Endothelial cell (in vitro differentiated cells): ENCODE measurements around the gene PDE3A. TPM values are rescaled to one million over a fixed set of nuclear protein-coding genes. Genes with fewer than 3 reads are reported as not detected.

ENCODE experiments used
- DNase-seq: peaks from one replicate; pipeline ENCODE4 v3.0.0; 2021; ENCODE audit warnings: low spot score
- H3K27ac Mint-ChIP-seq: one replicate; pipeline ENCODE4 v1.8.0; 2021; ENCODE audit warnings: mixed read lengths, inconsistent platforms; ENCODE audit not compliant: unreplicated experiment
- H3K27me3 Mint-ChIP-seq: one replicate; pipeline ENCODE4 v1.8.0; 2021; ENCODE audit warnings: mild to moderate bottlenecking, moderate library complexity, mixed read lengths, inconsistent platforms; ENCODE audit not compliant: unreplicated experiment
- H3K36me3 Mint-ChIP-seq: one replicate; pipeline ENCODE4 v1.8.0; 2021; ENCODE audit warnings: mild to moderate bottlenecking, low read depth, mixed read lengths, inconsistent platforms; ENCODE audit not compliant: unreplicated experiment
- H3K4me1 Mint-ChIP-seq: one replicate; pipeline ENCODE4 v1.8.0; 2021; ENCODE audit warnings: mild to moderate bottlenecking, mixed read lengths, inconsistent platforms; ENCODE audit not compliant: unreplicated experiment
- H3K4me3 Mint-ChIP-seq: one replicate; pipeline ENCODE4 v1.8.0; 2021; ENCODE audit warnings: mild to moderate bottlenecking, mixed read lengths, inconsistent platforms; ENCODE audit not compliant: unreplicated experiment
- H3K9me3 Mint-ChIP-seq: one replicate; pipeline ENCODE4 v1.8.0; 2021; ENCODE audit warnings: mixed read lengths, inconsistent platforms; ENCODE audit not compliant: unreplicated experiment
- total RNA-seq: library from RNA; stranded (reverse); fragmentation: NEBNext Ultra II Directional; extraction: Animal tissue kit (Norgen Biotek cat#: 25700); gene quantifications from one replicate; pipeline ENCODE4 v1.2.1, GENCODE V29; 2021; ENCODE audit not compliant: unreplicated experiment
- TF ChIP-seq, protein P1 (sequence below): fragments of 200-600 bp; sonication (generic); IDR thresholded peaks from one replicate; pipeline ENCODE4 v1.5.0; 2021; ENCODE audit warnings: antibody characterized with exemption; ENCODE audit not compliant: unreplicated experiment

Gene PDE3A
- total RNA-seq, 1 donor from 2014 or later, result 0.97 TPM

DNA sequence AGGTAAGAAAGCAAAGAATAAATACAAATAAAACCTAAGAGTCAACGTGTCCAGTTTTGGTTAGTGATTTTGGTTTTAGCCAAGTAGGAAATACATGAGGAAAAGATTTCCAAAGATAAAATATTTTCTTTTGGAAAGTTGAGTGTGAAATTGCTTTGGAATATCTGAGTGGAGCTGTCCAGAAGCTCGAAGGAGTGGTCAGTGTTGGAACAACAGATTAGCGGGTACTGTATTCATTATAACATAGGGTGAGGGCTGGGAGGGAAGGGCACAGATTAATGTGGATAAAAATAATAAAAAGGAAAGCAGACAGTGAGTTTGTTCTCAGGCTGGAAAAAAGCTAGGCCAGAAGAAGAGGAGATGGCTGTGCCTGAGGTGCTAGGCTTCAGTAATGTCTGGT, 225.3 kb downstream of the PDE3A start:
- Mint-ChIP-seq H3K27me3 (no peaks in the 10 kb centered on the region), H3K27ac (no peak overlapping the region), H3K9me3 (no peaks in the 10 kb centered on the region), H3K36me3 (no peaks in the 10 kb centered on the region), H3K4me3 (no peak overlapping the region), H3K4me1 (peaks cover 9% of the 10 kb centered on the region)
- no peak for DNase-seq
- TF ChIP-seq, protein P1, sequence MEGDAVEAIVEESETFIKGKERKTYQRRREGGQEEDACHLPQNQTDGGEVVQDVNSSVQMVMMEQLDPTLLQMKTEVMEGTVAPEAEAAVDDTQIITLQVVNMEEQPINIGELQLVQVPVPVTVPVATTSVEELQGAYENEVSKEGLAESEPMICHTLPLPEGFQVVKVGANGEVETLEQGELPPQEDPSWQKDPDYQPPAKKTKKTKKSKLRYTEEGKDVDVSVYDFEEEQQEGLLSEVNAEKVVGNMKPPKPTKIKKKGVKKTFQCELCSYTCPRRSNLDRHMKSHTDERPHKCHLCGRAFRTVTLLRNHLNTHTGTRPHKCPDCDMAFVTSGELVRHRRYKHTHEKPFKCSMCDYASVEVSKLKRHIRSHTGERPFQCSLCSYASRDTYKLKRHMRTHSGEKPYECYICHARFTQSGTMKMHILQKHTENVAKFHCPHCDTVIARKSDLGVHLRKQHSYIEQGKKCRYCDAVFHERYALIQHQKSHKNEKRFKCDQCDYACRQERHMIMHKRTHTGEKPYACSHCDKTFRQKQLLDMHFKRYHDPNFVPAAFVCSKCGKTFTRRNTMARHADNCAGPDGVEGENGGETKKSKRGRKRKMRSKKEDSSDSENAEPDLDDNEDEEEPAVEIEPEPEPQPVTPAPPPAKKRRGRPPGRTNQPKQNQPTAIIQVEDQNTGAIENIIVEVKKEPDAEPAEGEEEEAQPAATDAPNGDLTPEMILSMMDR, result no peak

DNA sequence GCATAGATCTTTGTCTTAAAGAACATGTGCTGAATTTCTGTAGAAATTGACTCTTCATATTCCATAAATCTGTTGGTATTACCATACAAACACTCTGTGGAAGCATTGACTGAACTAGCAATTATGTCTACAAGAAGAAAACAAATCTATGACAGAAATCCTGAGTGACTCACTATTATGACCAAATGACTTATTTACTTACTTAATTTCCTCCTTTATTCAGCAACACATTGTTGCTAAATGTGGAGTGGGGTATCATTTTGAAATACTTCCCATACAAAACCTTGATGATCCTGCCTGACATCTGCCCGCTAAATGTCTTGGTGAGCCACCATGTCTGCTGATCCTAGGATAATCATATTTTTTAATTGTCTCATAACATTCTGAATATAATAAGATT, 227.7 kb downstream of the PDE3A start:
- Mint-ChIP-seq H3K36me3 (no peaks in the 10 kb centered on the region), H3K27me3 (no peaks in the 10 kb centered on the region), H3K9me3 (no peaks in the 10 kb centered on the region), H3K4me3 (no peak overlapping the region), H3K4me1 (no peaks in the 10 kb centered on the region), H3K27ac (no peak overlapping the region)
- DNase-seq, result no peak
- TF ChIP-seq, protein P1, result no peak

DNA sequence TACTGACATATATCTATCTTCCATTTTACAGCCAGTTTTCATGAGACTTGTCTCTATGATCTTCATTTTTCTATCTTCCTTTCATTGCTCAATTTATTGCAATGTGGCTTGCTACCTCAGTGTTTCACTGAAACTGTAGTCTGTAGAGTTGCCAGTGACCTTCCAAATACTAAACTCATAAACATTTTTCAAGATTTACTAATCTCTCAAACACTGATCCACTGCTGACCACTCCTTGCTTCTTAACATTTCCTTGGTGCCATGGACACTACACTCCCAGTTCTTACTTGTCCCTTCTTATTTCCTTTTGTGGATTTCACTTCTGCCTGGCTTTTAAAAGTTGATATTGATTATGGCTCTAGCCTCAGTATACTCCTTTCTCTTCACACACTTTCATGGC, 231.4 kb downstream of the PDE3A start:
- DNase-seq, result no peak
- H3K36me3 Mint-ChIP-seq, result no peaks in the 10 kb centered on the region
- TF ChIP-seq, protein P1, result no peak
- no peaks in the 10 kb centered on the region for H3K4me1 Mint-ChIP-seq
- H3K4me3 Mint-ChIP-seq, result no peak overlapping the region
- H3K9me3 Mint-ChIP-seq, result no peaks in the 10 kb centered on the region
- H3K27me3 Mint-ChIP-seq, result no peaks in the 10 kb centered on the region
- H3K27ac Mint-ChIP-seq, result no peak overlapping the region

DNA sequence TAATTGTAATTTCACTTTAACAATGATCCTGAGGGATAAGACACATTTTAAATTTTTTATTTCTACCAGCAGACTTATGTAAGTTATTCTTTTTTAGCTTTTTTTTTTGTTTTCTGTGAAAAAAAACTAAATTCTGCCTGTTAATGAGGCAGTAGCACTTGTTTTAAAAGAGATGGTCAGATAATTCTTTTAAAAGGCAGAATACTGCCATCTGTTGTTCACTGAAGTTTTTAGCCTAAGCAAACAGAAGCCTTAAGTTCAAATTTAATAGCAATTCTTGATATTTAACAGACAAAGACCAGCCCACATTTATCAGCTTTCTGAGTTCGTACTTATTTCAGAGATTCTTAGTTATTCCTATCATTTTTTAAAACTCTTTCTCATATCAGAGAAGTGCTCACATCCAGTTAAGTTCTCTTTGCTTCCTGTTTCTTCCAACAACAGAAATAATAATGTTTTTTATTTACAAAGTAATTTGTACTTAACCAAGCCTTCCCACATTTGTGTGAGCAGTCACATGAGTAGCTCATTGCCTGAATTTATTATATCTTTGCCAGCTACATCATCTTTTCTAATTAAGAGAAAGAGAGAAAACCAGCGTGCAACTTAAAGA, 233.4 kb downstream of the PDE3A start:
- no peak for DNase-seq
- Mint-ChIP-seq H3K4me1 (no peaks in the 10 kb centered on the region), H3K27me3 (no peaks in the 10 kb centered on the region), H3K9me3 (no peaks in the 10 kb centered on the region), H3K36me3 (no peaks in the 10 kb centered on the region), H3K27ac (no peak overlapping the region), H3K4me3 (no peak overlapping the region)
- TF ChIP-seq, protein P1, result no peak

DNA sequence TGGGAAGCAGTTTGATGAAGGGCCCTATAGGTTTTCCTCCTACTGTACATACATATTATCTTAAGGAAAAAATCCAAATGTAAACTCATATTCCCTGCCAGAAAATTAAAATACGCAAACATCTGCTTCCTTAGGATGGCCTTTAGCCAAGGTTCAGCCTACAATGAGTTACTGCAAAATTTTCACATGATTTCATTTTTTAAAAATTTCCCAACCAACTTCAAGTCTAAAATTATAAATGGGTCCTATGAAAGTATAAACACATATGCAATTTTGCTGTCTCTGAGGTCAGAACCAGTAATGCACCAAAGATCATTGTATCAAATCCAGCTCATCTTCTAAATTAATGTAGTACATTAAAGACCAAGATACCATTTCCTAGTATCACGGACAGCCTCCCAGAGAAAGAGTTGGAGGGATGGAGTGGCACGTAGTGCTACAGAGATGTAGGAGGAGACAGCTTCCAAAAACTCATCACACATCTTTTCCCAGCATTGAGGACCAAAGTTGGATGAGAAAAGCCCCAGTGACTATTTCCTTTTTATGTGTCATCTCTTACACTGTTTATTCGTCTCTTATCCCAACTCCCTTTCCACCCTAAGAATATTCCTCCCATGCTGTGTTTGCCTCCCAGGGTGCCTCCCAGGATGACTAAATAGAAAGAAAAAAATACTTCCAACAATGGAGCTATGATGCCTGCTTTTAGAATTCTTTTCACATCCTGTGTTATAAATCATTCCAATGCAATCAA, 234.5 kb downstream of the PDE3A start:
- DNase-seq, result no peak
- Mint-ChIP-seq H3K4me1 (no peaks in the 10 kb centered on the region), H3K27ac (no peak overlapping the region), H3K36me3 (no peaks in the 10 kb centered on the region), H3K4me3 (no peak overlapping the region), H3K27me3 (no peaks in the 10 kb centered on the region), H3K9me3 (no peaks in the 10 kb centered on the region)
- TF ChIP-seq, protein P1, result no peak
